Measurements from ENCODE around the gene WDR72.

The WDR72 gene

GRCh38 chr15:53490341-53490740 lies 269.1 kb downstream of the WDR72 start:
- TF ChIP-seq CTCF (conservative IDR thresholded peaks at IDR 0.05; ENCODE audit: low read depth, low read length), result no peak
- H3K4me3 ChIP-seq (ENCODE audit: low read depth, low read length), result no peak overlapping the region

GRCh38 chr15:53482055-53482454 lies 277.4 kb downstream of the WDR72 start:
- no peak overlapping the region for H3K4me3 ChIP-seq (ENCODE audit: low read depth, low read length)
- DNase-seq (ENCODE audit: low read depth), result no peak
- TF ChIP-seq CTCF (conservative IDR thresholded peaks at IDR 0.05; ENCODE audit: low read depth, low read length), result no peak

More at GRCh38 chr15:53490341-53490740, 269.1 kb downstream of the WDR72 start:
- DNase-seq (ENCODE audit: low read depth), result no peak

GRCh38 chr15:53477981-53478766 lies 281.3 kb downstream of the WDR72 start:
- no peak overlapping the region for H3K4me3 ChIP-seq (ENCODE audit: low read depth, low read length)
- no peak for DNase-seq (ENCODE audit: low read depth)
- TF ChIP-seq CTCF (conservative IDR thresholded peaks at IDR 0.05; ENCODE audit: low read depth, low read length), result no peak

- no peak overlapping the region for H3K4me3 ChIP-seq (ENCODE audit: low read depth, low read length)
- no peak for TF ChIP-seq CTCF (conservative IDR thresholded peaks at IDR 0.05; ENCODE audit: low read depth, low read length)
- DNase-seq (ENCODE audit: low read depth), result no peak
These were observed 285.6 kb downstream of the WDR72 start for GRCh38 chr15:53473886-53474285.

- no peak overlapping the region for H3K4me3 ChIP-seq (ENCODE audit: low read depth, low read length)
- no peak for DNase-seq (ENCODE audit: low read depth)
- no peak for TF ChIP-seq CTCF (conservative IDR thresholded peaks at IDR 0.05; ENCODE audit: low read depth, low read length)
These were observed 286.0 kb downstream of the WDR72 start for GRCh38 chr15:53473435-53473834.

- TF ChIP-seq CTCF (conservative IDR thresholded peaks at IDR 0.05; ENCODE audit: low read depth, low read length), result no peak
These were observed 286.6 kb downstream of the WDR72 start for GRCh38 chr15:53472883-53473282.

GRCh38 chr15:53472210-53472609 lies 287.3 kb downstream of the WDR72 start:
- no peak overlapping the region for H3K4me3 ChIP-seq (ENCODE audit: low read depth, low read length)
- no peak for TF ChIP-seq CTCF (conservative IDR thresholded peaks at IDR 0.05; ENCODE audit: low read depth, low read length)
- no peak for DNase-seq (ENCODE audit: low read depth)

More at GRCh38 chr15:53472883-53473282, 286.6 kb downstream of the WDR72 start:
- DNase-seq (ENCODE audit: low read depth), result no peak
- no peak overlapping the region for H3K4me3 ChIP-seq (ENCODE audit: low read depth, low read length)

Measured in choroid plexus epithelial cell (primary cell).